Measurements from ENCODE around the gene TRMT112.
"Not testable (repeated sequence)": the region's sequence is repeated elsewhere in the genome, so short reads cannot be mapped to it uniquely, and the experiment has no call there.

TRMT112 gene

GRCh38 chr11:64331569-64332371, 14.4 kb upstream of the TRMT112 start:
- peak; percentile 84 for DNase-seq

GRCh38 chr11:64330888-64331287, 13.5 kb upstream of the TRMT112 start:
- no peak for DNase-seq

GRCh38 chr11:64327993-64328392, 10.6 kb upstream of the TRMT112 start:
- DNase-seq: no peak

- DNase-seq: no peak
These were observed 10.0 kb upstream of the TRMT112 start for GRCh38 chr11:64327375-64327774.

- DNase-seq: no peak
These were observed 7.5 kb upstream of the TRMT112 start for GRCh38 chr11:64324692-64325469.

- DNase-seq: not testable (repeated sequence)
These were observed 6.6 kb upstream of the TRMT112 start for GRCh38 chr11:64323984-64324383.

GRCh38 chr11:64323373-64323772, 6.0 kb upstream of the TRMT112 start:
- DNase-seq: no peak

GRCh38 chr11:64322925-64323260, 5.5 kb upstream of the TRMT112 start:
- DNase-seq: no peak

GRCh38 chr11:64321533-64321932, 4.2 kb upstream of the TRMT112 start:
- no peak for DNase-seq

- no peak for DNase-seq
These were observed 3.7 kb upstream of the TRMT112 start for GRCh38 chr11:64321026-64321425.

- no peak for DNase-seq
These were observed 3.2 kb upstream of the TRMT112 start for GRCh38 chr11:64320556-64320955.

- DNase-seq: no peak
These were observed 1.7 kb upstream of the TRMT112 start for GRCh38 chr11:64318766-64319761.

- peak; percentile 96 for DNase-seq
These were observed 804 bp upstream of the TRMT112 start, which contains the start of gene PRDX5 for GRCh38 chr11:64317961-64318765. PRDX5 (plus strand) TSS chr11:64318121; CDS start chr11:64318216, 95 bp downstream.

GRCh38 chr11:64316672-64317324, 561 bp downstream of the TRMT112 start:
- no peak for DNase-seq

- DNase-seq: not testable (repeated sequence)
These were observed 1.5 kb downstream of the TRMT112 start for GRCh38 chr11:64315667-64316526.

- DNase-seq: no peak
These were observed 2.4 kb downstream of the TRMT112 start for GRCh38 chr11:64314805-64315561.

GRCh38 chr11:64314146-64314804, 3.1 kb downstream of the TRMT112 start:
- DNase-seq: no peak

GRCh38 chr11:64313491-64314145, 3.7 kb downstream of the TRMT112 start:
- DNase-seq: no peak
